Measurements from ENCODE around the gene LPCAT3. TPM values are rescaled to one million over a fixed set of nuclear protein-coding genes. Genes with fewer than 3 reads are reported as not detected.
A peak's percentile ranks its signal among the peaks of the same experiment; 100 is the strongest.

LPCAT3 gene
- total RNA-seq, 1 donor from 2014 or later = 34.4 TPM

GRCh38 chr12:6928703-6929407 is 89.4 kb downstream of the LPCAT3 start:
- DNase-seq (ENCODE audit: extremely low spot score, unreplicated experiment) = no peak
- Mint-ChIP-seq H3K27ac (peak overlapping the region; percentile 91), H3K4me1 (ENCODE audit: unreplicated experiment) (peaks cover 55% of the 10 kb centered on the region), H3K27me3 (peaks cover 3% of the 10 kb centered on the region), H3K36me3 (peaks cover 24% of the 10 kb centered on the region), H3K4me3 (peak overlapping the region; percentile 95), H3K9me3 (no peaks in the 10 kb centered on the region)
- TF ChIP-seq CTCF (conservative IDR thresholded peaks at IDR 0.05) = no peak

GRCh38 chr12:6928022-6928702 is 90.1 kb downstream of the LPCAT3 start:
- Mint-ChIP-seq H3K4me1 (ENCODE audit: unreplicated experiment) (peaks cover 54% of the 10 kb centered on the region), H3K36me3 (peaks cover 22% of the 10 kb centered on the region), H3K27ac (peak overlapping the region; percentile 91), H3K4me3 (peak overlapping the region; percentile 95), H3K9me3 (no peaks in the 10 kb centered on the region), H3K27me3 (peaks cover 3% of the 10 kb centered on the region)
- DNase-seq (ENCODE audit: extremely low spot score, unreplicated experiment) = no peak
- no peak for TF ChIP-seq CTCF (conservative IDR thresholded peaks at IDR 0.05)

- H3K4me3 Mint-ChIP-seq = peak within 1 kb of the TSS; percentile 95
These were observed 90.8 kb downstream of the LPCAT3 start, which contains the start of gene ATN1 for GRCh38 chr12:6927379-6928021. TSS of gene ATN1 (plus strand) at chr12:6927959. CDS start at chr12:6934002, 6,043 bp downstream.

More at GRCh38 chr12:6927379-6928021, 90.8 kb downstream of the LPCAT3 start, which contains the start of gene ATN1:
- Mint-ChIP-seq H3K36me3 (peaks cover 17% of the 10 kb centered on the region), H3K27ac (peak within 1 kb of the TSS; percentile 95), H3K9me3 (no peaks in the 10 kb centered on the region), H3K27me3 (peaks cover 3% of the 10 kb centered on the region), H3K4me1 (ENCODE audit: unreplicated experiment) (peaks cover 54% of the 10 kb centered on the region)
- DNase-seq (ENCODE audit: extremely low spot score, unreplicated experiment) = peak; percentile 84
- TF ChIP-seq CTCF (conservative IDR thresholded peaks at IDR 0.05) = no peak

Small RNA genes within 50 kb of the gene (microRNA-seq; reads per million reads assigned to microRNA genes)
- gene MIR141 = 12,079 reads per million, percentile 97 among the genes with 10 or more reads in this experiment
- 148,300 reads per million, percentile 100 among the genes with 10 or more reads in this experiment for gene MIR200C

Other genes starting within 250 kb of the LPCAT3 start
- 0.52 and 2.6 TPM in 2 replicates for gene LAG3, start 246.0 kb downstream of the LPCAT3 start, total RNA-seq (ENCODE audit: low replicate concordance)
- gene CD4, start 228.9 kb downstream of the LPCAT3 start, total RNA-seq (ENCODE audit: low replicate concordance) = 0.64 and 0.65 TPM in 2 replicates
- gene GPR162, start 196.7 kb downstream of the LPCAT3 start, total RNA-seq (ENCODE audit: low replicate concordance) = 5.4 and 17.8 TPM in 2 replicates
- gene P3H3, start 190.1 kb downstream of the LPCAT3 start, total RNA-seq (ENCODE audit: low replicate concordance) = 40.7 and 66.0 TPM in 2 replicates
- 6.3 and 25.2 TPM in 2 replicates for gene GNB3, start 177.6 kb downstream of the LPCAT3 start, total RNA-seq (ENCODE audit: low replicate concordance)
- 31.7 and 33.5 TPM in 2 replicates for gene CDCA3, start 167.2 kb downstream of the LPCAT3 start, total RNA-seq (ENCODE audit: low replicate concordance)
- gene USP5, start 166.3 kb downstream of the LPCAT3 start, total RNA-seq (ENCODE audit: low replicate concordance) = 121 and 198 TPM in 2 replicates
- 565 and 954 TPM in 2 replicates for gene TPI1, start 150.9 kb downstream of the LPCAT3 start, total RNA-seq (ENCODE audit: low replicate concordance)
- gene SPSB2, start 145.2 kb downstream of the LPCAT3 start, total RNA-seq (ENCODE audit: low replicate concordance) = 6.5 and 13.9 TPM in 2 replicates
- 10.1 and 20.0 TPM in 2 replicates for gene LRRC23, start 113.7 kb downstream of the LPCAT3 start, total RNA-seq (ENCODE audit: low replicate concordance)
- gene ENO2, start 103.9 kb downstream of the LPCAT3 start, total RNA-seq (ENCODE audit: low replicate concordance) = 32.2 and 33.1 TPM in 2 replicates
- gene ATN1, start 90.5 kb downstream of the LPCAT3 start, total RNA-seq (ENCODE audit: low replicate concordance) = 131 and 139 TPM in 2 replicates
- gene RNU7-1, start 74.7 kb downstream of the LPCAT3 start, total RNA-seq (ENCODE audit: low replicate concordance) = not detected in 2 replicates
- 220 and 275 TPM in 2 replicates for gene C12orf57, start 74.5 kb downstream of the LPCAT3 start, total RNA-seq (ENCODE audit: low replicate concordance)
- 15.6 and 61.0 TPM in 2 replicates for gene PTPN6, start 67.1 kb downstream of the LPCAT3 start, total RNA-seq (ENCODE audit: low replicate concordance)
- gene PHB2, start 47.8 kb downstream of the LPCAT3 start, total RNA-seq (ENCODE audit: low replicate concordance) = 252 and 377 TPM in 2 replicates
- gene EMG1, start 47.6 kb downstream of the LPCAT3 start, total RNA-seq (ENCODE audit: low replicate concordance) = 46.5 and 108 TPM in 2 replicates
- gene C1S, start 42.2 kb upstream of the LPCAT3 start, total RNA-seq (ENCODE audit: low replicate concordance) = 2.7 and 3.1 TPM in 2 replicates
- gene C1R, start 74.0 kb upstream of the LPCAT3 start, total RNA-seq (ENCODE audit: low replicate concordance) = 5.4 and 6.5 TPM in 2 replicates
- gene C1RL, start 90.7 kb upstream of the LPCAT3 start, total RNA-seq (ENCODE audit: low replicate concordance) = 32.4 and 58.0 TPM in 2 replicates
- 1.0 and 1.2 TPM in 2 replicates for gene RBP5, start 110.4 kb upstream of the LPCAT3 start, total RNA-seq (ENCODE audit: low replicate concordance)
- 51.6 and 80.7 TPM in 2 replicates for gene CLSTN3, start 111.9 kb upstream of the LPCAT3 start, total RNA-seq (ENCODE audit: low replicate concordance)
- gene PEX5, start 171.2 kb upstream of the LPCAT3 start, total RNA-seq (ENCODE audit: low replicate concordance) = 50.2 and 71.8 TPM in 2 replicates

Data from type B pancreatic cell (in vitro differentiated cells).